Panc1 (cell line): ENCODE measurements around the gene PLCB4.

Experiments used
- SIN3A ChIP-seq: IDR thresholded peaks from 2 replicates; pipeline ENCODE4 v1.6.1; 2012; ENCODE audit warnings: low read depth, mild to moderate bottlenecking, low read length, moderate library complexity, borderline replicate concordance; ENCODE audit not compliant: insufficient read depth
- TF ChIP-seq, protein P1 (sequence below): fragments of 450-650 bp; IDR thresholded peaks from 2 replicates; pipeline ENCODE4 v1.5.1; 2017; ENCODE audit warnings: mild to moderate bottlenecking

DNA sequence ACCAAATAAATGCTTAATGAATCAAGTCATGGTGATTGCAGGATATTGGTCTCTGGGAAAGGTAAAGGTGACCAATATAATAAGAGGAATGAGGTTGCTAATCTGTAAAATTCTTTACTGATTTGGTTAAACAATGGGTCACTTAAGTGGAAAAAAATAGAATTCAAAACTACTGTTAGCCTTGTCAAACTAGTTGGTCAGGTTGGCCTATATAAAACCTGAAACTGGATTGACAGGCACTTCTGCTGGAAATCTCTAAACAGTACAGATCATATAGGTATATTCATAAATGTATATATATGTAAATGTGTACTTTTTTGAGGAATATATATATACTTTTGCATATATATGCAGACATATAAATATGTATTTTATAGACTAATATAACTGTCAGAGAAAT, 19.7 kb downstream of the PLCB4 start:
- TF ChIP-seq, protein P1, sequence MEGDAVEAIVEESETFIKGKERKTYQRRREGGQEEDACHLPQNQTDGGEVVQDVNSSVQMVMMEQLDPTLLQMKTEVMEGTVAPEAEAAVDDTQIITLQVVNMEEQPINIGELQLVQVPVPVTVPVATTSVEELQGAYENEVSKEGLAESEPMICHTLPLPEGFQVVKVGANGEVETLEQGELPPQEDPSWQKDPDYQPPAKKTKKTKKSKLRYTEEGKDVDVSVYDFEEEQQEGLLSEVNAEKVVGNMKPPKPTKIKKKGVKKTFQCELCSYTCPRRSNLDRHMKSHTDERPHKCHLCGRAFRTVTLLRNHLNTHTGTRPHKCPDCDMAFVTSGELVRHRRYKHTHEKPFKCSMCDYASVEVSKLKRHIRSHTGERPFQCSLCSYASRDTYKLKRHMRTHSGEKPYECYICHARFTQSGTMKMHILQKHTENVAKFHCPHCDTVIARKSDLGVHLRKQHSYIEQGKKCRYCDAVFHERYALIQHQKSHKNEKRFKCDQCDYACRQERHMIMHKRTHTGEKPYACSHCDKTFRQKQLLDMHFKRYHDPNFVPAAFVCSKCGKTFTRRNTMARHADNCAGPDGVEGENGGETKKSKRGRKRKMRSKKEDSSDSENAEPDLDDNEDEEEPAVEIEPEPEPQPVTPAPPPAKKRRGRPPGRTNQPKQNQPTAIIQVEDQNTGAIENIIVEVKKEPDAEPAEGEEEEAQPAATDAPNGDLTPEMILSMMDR = no peak
- no peak for TF ChIP-seq SIN3A
